ENCODE data around the gene ANTXR1. TPM values are rescaled to one million over a fixed set of nuclear protein-coding genes. Genes with fewer than 3 reads are reported as not detected.

Gene ANTXR1
- total and polyA plus RNA-seq, 9 of the 15 experiments (the other 6 are each of a cell fraction or from before 2014, with no cell fraction given), result 0.07 to 1.00 (median 0.54) TPM

GRCh38 chr2:69224512-69224837 lies 211.5 kb downstream of the ANTXR1 start (continued):
- TF ChIP-seq ZNF518B (CRISPR knock-in tag; IDR thresholded peaks at IDR 0.05), result no peak
- no peak for TF ChIP-seq DMBX1 (CRISPR knock-in tag; IDR thresholded peaks at IDR 0.05; ENCODE audit: borderline replicate concordance)
- TF ChIP-seq PBX2 (CRISPR knock-in tag; IDR thresholded peaks at IDR 0.05; ENCODE audit: low read depth), result no peak
- no peak for TF ChIP-seq PBX2 (tag; conservative IDR thresholded peaks at IDR 0.05; ENCODE audit: low read depth)
- no peak for TF ChIP-seq ZFP30 (CRISPR knock-in tag; IDR thresholded peaks at IDR 0.05; ENCODE audit: borderline replicate concordance)
- no peak for TF ChIP-seq ZNF77 (CRISPR knock-in tag; IDR thresholded peaks at IDR 0.05)
- TF ChIP-seq IFI16 (CRISPR knock-in tag; IDR thresholded peaks at IDR 0.05), result no peak
- no peak for TF ChIP-seq CREB3 (tag; conservative IDR thresholded peaks at IDR 0.05; ENCODE audit: low read depth)
- no peak for TF ChIP-seq ZNF121 (CRISPR knock-in tag; conservative IDR thresholded peaks at IDR 0.05)
- no peak for TF ChIP-seq IRF1 (CRISPR knock-in tag; IDR thresholded peaks at IDR 0.05; ENCODE audit: borderline replicate concordance)
- TF ChIP-seq CLOCK (CRISPR knock-in tag; IDR thresholded peaks at IDR 0.05; ENCODE audit: borderline replicate concordance), result no peak
- no peak for TF ChIP-seq TEAD4 (IDR thresholded peaks at IDR 0.05; ENCODE audit: low read length)
- no peak for TF ChIP-seq TEAD4 (CRISPR knock-in tag; IDR thresholded peaks at IDR 0.05; ENCODE audit: borderline replicate concordance)
- no peak for TF ChIP-seq FOXP4 (CRISPR knock-in tag; IDR thresholded peaks at IDR 0.05; ENCODE audit: borderline replicate concordance)
